Type B pancreatic cell (in vitro differentiated cells): ENCODE results near the gene ICE2. TPM values are rescaled to one million over a fixed set of nuclear protein-coding genes. Genes with fewer than 3 reads are reported as not detected.

ENCODE experiments used
- DNase-seq: peaks from one replicate; pipeline ENCODE4 v3.0.0; 2021; ENCODE audit warnings: mixed read lengths; ENCODE audit not compliant: unreplicated experiment; ENCODE audit errors: extremely low spot score
- H3K27ac Mint-ChIP-seq: 2 replicates; pipeline ENCODE4 v1.8.0; 2021; ENCODE audit warnings: mild to moderate bottlenecking, mixed read lengths
- H3K27me3 Mint-ChIP-seq: 2 replicates; pipeline ENCODE4 v1.8.0; 2021; ENCODE audit warnings: mixed read lengths
- H3K36me3 Mint-ChIP-seq: 2 replicates; pipeline ENCODE4 v1.8.0; 2021; ENCODE audit warnings: mixed read lengths
- H3K4me1 Mint-ChIP-seq: one replicate; pipeline ENCODE4 v1.8.0; 2021; ENCODE audit warnings: mixed read lengths; ENCODE audit not compliant: unreplicated experiment
- H3K4me3 Mint-ChIP-seq: 2 replicates; pipeline ENCODE4 v1.8.0; 2021; ENCODE audit warnings: mild to moderate bottlenecking, mixed read lengths
- H3K9me3 Mint-ChIP-seq: 2 replicates; pipeline ENCODE4 v1.8.0; 2021; ENCODE audit warnings: mixed read lengths
- CTCF ChIP-seq: fragments of 200-600 bp; sonication (generic); conservative IDR thresholded peaks from 2 replicates; pipeline ENCODE4 v1.5.0; 2021; ENCODE audit warnings: antibody characterized with exemption, mild to moderate bottlenecking
- total RNA-seq: library from RNA; stranded (reverse); gene quantifications from 2 replicates; pipeline ENCODE4 v1.2.1, GENCODE V29; 2021; ENCODE audit warnings: low replicate concordance

Gene ICE2
- total RNA-seq, 1 donor from 2014 or later = 67.1 TPM

- peaks cover 72% of the 10 kb centered on the region for H3K4me1 Mint-ChIP-seq
- peaks cover 36% of the 10 kb centered on the region for H3K36me3 Mint-ChIP-seq
- H3K27ac Mint-ChIP-seq = peak overlapping the region; percentile 97
- no peak for TF ChIP-seq CTCF
- H3K9me3 Mint-ChIP-seq = no peaks in the 10 kb centered on the region
- H3K4me3 Mint-ChIP-seq = peak overlapping the region; percentile 91
- DNase-seq = no peak
- peaks cover 20% of the 10 kb centered on the region for H3K27me3 Mint-ChIP-seq
Measured at GRCh38 chr15:60395276-60396011, 83.5 kb downstream of the ICE2 start.

GRCh38 chr15:60394689-60395097 is 84.2 kb downstream of the ICE2 start:
- Mint-ChIP-seq H3K27ac (peak overlapping the region; percentile 97), H3K27me3 (peaks cover 20% of the 10 kb centered on the region), H3K4me3 (peak overlapping the region; percentile 91), H3K36me3 (peaks cover 43% of the 10 kb centered on the region), H3K4me1 (peaks cover 74% of the 10 kb centered on the region), H3K9me3 (no peaks in the 10 kb centered on the region)
- DNase-seq = no peak
- no peak for TF ChIP-seq CTCF

GRCh38 chr15:60392986-60393790 is 85.8 kb downstream of the ICE2 start:
- H3K27ac Mint-ChIP-seq = peak overlapping the region; percentile 97
- H3K9me3 Mint-ChIP-seq = no peaks in the 10 kb centered on the region
- TF ChIP-seq CTCF = no peak
- H3K4me3 Mint-ChIP-seq = peak overlapping the region; percentile 91
- H3K4me1 Mint-ChIP-seq = peaks cover 68% of the 10 kb centered on the region
- no peak for DNase-seq
- H3K27me3 Mint-ChIP-seq = peaks cover 8% of the 10 kb centered on the region
- H3K36me3 Mint-ChIP-seq = peaks cover 50% of the 10 kb centered on the region

- Mint-ChIP-seq H3K27ac (peak overlapping the region; percentile 97), H3K27me3 (peaks cover 8% of the 10 kb centered on the region), H3K9me3 (peaks cover under 1% of the 10 kb centered on the region), H3K36me3 (peaks cover 52% of the 10 kb centered on the region), H3K4me3 (peak overlapping the region; percentile 80), H3K4me1 (peaks cover 68% of the 10 kb centered on the region)
- no peak for TF ChIP-seq CTCF
- DNase-seq = no peak
Measured at GRCh38 chr15:60392601-60392985, 86.3 kb downstream of the ICE2 start.

GRCh38 chr15:60391722-60392315 is 87.1 kb downstream of the ICE2 start:
- peak overlapping the region; percentile 97 for H3K27ac Mint-ChIP-seq
- H3K27me3 Mint-ChIP-seq = peaks cover 8% of the 10 kb centered on the region
- H3K4me1 Mint-ChIP-seq = peaks cover 74% of the 10 kb centered on the region
- peaks cover 57% of the 10 kb centered on the region for H3K36me3 Mint-ChIP-seq
- no peak for DNase-seq
- no peak for TF ChIP-seq CTCF
- peak overlapping the region; percentile 77 for H3K4me3 Mint-ChIP-seq
- peaks cover 6% of the 10 kb centered on the region for H3K9me3 Mint-ChIP-seq
